GM19035 (cell line): Measurements from ENCODE around the gene ANKRD61.
"Not testable (repeated sequence)": the region's sequence is repeated elsewhere in the genome, so short reads cannot be mapped to it uniquely, and the experiment has no call there.

Experiments used
- ATAC-seq: cut with Tn5 transposase; IDR thresholded peaks from one replicate; pipeline ENCODE4 v1.9.1; 2021; ENCODE audit not compliant: unreplicated experiment

Gene ANKRD61

DNA sequence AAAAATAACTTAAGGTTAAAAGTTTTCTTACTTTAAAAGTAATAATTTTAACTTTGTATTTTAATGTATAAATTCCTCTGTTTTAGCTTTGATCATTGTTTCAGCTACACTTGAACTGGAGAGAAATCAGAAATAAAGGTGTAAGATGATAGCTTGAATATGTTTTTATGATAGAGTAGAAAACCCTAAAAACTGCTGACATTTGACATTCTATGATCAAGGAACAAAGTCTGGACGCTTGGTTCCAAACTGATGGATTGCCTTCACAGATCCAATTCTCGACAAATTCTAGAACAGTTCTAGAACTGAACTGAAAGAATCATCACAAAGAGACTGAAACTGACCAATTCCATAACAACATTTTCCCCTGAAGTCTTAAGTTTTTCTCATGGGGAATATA, at the start of gene ANKRD61:
Gene ANKRD61 (plus strand): TSS at position 389 of the 400 bp plus-strand sequence. CDS start 0 bp downstream, at position 389.
- no peak for ATAC-seq

DNA sequence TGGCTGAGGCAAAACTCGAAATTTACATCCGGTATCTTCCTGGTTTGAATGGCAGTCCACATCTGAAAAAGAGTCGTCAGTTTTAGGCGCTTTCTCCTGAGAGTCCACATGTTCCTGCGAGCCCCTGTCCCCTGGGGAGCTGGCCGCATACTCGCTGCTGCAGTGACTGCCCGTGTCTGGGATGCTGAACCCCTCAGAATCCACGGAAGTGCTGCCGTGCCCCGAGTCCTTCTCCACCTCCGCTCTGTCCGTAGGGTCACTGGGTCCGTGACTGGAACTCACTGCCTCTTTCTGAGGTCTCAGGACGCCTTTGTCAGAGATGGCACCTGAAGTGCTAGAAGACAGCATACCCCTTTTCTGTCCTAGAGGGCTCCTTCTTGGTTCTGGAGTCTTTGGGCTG, 44.1 kb upstream of the ANKRD61 start:
- ATAC-seq: not testable (repeated sequence)

DNA sequence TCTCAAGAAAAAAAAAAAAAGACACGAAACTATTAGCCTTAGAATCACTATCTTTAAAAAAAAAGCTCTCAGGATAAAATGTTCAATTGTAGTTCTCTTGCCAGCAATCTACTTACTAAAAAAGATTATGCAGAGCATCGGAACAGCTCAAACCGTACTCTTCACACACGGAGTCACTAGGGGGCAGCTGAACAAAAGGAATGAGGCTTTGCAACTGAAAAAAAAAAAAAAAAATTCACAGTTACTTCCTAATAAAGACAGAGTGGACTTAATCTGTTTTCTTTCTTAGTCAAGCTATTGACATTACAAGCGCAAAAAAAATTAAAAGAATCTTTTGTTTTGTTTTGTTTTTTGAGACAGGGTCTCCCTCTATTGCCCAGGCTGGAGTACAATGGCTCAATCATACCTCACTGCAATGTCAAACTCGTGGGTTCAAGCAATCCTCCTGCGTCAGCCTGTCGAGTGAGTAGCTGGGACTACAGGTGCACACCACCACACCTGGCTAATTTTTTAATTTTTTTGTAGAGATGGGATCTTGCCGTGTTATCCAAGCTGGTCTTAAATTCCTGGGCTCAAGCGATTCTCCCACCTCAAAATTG, 33.9 kb upstream of the ANKRD61 start:
- ATAC-seq: no peak

DNA sequence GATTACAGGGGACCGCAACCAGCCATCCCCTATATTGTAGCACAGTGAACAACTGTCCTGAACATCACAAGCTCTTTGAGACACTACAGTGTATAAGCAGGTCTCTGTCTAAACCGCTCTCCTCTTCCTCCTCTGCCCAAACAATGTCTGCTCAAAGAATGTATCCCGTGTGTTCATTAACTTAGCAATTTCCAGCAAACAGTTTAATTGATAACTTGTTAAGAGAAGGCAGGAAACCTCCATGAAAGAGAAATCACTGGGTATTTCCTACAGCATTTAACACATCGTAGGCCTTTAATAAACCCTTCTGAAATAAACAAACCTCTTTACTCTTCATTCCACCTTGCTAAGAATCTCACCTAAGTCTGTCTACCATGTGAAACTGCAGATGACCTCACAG, 23.8 kb upstream of the ANKRD61 start:
- no peak for ATAC-seq

DNA sequence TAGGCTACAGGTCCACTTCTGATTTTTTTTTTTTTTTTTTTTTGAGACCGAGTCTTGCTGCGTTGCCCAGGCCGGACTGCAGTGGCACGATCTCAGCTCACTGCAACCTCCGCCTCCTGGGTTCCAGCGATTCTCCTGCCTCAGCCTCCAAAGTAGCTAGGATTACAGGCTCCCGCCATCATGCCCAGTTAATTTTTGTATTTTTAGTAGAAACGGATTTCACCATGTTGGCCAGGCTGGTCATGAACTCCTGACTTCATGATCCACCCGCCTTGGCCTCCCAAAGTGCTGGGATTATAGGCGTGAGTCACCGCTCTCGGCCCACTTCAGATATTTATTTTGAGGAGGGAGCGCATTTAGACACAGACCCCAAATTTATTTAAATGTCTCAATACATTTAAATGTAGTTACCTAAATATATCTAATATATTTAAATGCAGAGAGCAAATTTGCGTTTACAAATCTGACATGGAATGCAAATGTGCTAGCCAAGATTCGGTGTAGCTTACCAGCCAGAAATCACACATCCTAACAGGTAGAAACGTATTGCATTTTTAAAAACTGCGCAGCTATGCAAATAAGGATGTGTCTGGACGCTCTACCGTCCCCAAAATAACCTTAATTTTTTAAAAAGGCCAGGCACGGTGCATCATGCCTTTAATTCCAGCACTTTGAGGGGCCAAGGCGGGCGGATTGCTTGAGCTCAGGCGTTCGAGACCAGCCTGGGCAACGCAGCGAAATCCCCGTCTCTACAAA, 23.2 kb upstream of the ANKRD61 start:
- ATAC-seq: not testable (repeated sequence)

DNA sequence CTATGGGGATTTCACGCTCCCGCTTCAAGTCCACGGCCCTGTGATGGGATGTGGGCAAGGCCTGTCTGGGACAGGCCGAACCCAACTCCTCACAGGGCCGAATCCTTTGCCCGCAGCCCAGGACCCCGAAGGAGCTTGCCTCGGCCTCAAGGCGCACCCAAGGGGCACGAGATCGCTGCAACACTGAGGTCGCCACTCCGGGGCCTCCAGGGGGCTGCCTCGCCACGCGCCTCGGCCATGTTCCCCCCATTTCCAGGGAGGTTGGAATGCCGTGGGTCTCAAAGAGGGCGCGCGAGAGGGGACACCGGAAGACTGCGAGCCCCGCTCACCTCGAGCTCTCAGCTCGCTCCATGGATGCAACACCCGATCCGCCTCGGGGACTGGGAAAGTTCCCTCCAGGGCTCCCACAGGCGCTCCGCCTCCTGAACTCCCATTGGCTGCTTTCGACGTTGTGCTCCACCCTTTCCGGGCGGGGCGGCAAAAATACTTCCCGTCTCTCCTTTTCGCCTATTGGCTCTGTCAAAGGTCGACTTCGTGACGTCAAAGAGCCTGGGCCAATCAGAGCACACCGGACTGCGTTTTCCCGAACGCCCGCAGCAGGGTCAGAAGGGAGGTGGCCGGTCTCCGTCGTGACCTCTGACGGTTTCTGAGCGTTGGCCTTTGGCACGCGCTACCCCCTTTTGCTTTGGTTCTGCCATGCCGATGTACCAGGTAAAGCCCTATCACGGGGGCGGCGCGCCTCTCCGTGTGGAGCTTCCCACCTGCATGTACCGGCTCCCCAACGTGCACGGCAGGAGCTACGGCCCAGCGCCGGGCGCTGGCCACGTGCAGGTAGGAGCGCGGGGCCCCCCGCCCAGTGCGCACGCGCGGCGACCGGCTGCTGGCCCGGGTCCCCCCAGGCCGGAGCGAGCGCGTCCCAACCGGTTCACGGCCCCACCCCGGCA, 22.2 kb upstream of the ANKRD61 start, which contains the start of the genes AIMP2 and PMS2:
Gene AIMP2 (plus strand): TSS at position 605 of the 944 bp plus-strand sequence. CDS start 92 bp downstream, at position 697.
Gene PMS2 (minus strand): TSS at position 382 of the 944 bp plus-strand sequence. CDS start 30 bp downstream, at position 352.
- peak; percentile 97 for ATAC-seq

DNA sequence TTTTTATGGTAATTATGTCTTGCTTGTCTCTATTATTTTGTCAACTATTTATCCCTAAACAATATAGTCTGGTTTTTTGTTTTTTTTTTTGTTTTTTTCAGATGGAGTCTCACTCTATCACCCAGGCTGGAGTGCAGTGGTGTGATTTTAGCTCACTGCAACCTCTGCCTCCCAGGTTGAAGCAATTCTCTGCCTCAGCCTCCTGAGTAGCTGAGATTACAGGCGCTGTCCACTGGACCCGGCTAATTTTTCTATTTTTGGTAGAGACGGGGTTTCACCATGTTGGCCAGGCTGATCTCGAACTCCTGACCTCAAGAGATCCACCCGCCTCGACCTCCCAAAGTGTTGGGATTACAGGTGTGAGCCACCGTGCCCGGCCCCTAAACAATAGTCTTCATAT, 20.8 kb upstream of the ANKRD61 start:
- ATAC-seq: not testable (repeated sequence)

DNA sequence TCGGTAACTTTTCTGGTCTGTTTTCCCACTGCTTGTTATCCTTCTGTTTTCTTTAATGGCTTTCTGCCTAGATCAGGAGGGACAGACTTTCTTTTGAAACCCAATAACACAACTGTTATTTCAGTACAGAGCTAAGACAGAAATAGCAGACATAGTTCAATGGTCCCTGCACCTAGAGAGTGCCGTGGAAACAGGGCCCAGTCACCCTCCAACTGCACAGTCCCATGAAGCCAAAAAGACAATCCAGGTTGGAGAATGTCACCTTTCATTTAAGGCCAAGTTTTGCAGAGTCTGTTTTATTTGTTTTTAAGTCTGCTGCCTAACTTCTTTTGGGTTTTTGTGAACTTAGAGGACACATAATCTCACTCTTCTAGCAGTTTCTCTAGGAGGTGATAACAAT, 19.6 kb upstream of the ANKRD61 start:
- no peak for ATAC-seq

DNA sequence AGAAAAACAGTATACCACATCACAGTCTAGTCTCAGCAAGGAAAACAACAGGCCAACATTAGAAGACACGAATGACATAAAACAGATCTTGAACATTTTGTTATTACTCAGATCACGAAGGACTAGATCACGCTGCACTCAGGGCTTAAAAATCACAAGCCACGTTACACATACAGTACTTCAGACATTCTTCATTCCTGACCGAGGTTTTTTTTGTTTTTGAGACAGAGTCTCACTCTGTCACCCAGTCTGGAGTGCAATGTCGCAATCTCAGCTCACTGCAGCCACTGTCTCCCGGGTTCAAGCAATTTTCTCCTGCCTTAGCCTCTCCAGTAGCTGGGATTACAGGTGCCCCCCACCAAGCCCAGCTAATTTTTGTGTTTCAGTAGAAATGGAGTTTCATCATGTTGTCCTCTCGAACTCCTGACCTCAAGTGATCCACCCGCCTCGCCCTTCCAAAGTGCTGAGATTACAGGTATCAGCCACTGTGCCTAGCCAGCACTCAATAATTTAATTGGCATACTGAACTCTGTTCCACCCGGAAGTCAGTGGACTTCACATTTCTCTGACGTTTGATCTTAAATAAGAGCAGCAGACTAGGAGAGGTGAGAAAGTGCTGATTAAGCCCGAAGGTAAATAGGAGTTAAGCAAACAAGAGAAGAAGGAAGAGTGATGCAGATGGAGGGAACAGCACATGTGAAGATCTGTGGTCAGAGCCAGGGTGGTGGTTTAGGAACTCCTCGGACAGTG, 18.6 kb upstream of the ANKRD61 start:
- no peak for ATAC-seq

DNA sequence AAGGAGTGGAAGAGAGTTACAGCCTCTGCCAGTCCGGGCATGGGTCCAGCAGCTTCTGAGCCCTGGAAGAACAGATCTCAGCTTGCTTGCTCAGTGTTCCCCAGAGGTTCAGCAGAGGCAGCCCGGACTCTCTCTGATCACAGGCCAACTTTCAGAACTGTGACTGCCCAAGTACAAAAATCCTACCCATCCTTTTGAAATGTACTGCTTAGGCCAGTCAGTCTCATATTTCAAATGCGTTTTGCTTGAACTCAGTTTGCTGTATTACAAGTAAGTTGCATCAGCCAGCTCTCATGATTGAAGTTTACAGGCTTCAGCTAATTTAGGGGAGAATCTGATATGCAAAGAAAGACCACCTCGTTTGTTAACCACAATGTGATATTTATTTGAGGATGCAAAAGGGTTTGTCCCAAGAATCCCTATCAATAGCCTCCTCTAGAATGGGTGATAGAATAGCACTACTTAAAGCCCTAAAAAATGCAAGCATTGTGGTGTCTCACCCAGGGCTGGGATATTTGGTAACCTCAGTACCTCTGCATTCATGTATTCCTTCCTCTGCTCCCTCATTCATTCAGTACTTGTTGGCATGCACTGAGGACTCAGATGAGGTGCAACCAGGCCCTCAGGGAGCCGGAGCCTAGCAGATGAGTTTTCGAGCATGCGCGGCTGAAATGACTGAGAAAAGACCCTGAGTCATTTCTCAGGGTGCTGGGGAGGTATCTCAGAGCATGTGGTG, 15.1 kb upstream of the ANKRD61 start:
- peak; percentile 7 for ATAC-seq

DNA sequence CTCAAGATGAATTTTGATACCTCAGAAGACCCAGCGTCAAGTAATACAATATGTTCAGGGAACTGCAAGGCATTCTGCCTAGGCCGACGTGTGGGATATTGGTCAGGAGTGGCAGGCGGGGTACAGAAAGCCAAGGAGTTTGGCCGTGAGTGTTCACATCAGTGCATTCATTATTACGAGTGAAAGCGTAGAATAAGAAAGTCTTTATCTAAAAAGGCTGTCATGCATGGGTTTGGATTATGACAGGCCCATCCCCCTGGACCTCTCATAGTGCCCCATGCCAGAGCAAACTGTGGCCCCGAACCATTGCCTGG, 14.6 kb upstream of the ANKRD61 start:
- ATAC-seq: no peak

DNA sequence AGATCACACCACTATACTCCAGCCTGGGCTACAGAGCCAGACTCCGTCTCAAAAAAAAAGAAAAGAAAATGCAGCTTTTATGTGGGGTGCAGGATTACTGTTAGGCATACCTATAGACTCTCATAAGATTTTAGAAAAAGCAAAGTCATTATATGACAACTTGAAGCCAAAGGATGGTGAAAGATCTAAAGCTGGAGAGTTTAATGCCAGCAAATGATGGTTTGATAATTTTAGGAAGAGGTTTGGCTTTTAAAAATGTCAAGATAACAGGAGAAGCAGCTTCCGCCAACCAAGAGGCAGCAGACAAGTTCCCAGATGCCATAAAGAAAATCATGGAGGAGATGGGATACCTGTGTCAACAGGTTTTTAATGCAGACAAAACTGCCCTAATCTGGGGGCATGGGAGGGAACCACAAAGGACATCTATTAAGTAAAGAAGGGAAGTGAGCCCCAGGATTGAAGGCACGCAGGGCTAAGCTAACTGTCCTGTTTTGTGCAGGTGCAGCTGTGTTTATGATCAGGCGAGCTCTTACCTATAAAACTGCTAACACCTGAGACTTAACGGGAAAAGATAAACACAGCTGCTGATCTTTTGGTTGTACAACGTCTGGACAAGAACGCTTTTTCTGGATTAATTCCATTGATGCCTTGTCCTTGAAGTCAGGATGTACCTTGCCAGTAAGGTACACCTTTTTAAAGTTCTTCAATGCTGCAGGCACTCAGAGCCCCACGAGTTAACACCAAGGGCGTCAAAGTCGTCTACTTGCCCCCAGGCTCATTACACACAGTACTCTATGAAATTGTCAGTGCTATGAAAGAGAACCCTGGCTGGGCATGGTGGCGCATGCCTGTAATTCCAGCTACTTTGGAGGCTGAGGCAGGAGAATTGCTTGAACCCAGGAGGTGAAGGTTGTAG, 10.5 kb upstream of the ANKRD61 start:
- no peak for ATAC-seq

DNA sequence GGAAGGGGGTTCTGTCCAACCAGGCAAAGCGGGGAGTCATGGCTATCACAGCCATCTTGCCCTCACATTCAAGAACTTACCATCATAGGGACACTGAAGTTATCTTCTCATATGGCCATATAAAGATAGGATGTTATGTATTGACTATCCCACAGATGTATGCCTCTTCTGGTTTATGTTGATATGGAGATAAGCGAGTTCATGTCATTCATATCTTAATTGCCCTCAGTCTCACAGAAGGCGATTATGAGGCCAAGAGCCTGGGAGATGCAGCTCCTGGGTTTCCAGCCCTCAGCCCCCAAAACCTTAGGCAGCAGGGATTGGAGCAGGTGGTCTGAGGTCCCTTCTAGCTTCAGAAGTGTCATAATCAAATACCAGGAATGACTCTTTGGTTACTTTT, 8.5 kb upstream of the ANKRD61 start:
- ATAC-seq: no peak

DNA sequence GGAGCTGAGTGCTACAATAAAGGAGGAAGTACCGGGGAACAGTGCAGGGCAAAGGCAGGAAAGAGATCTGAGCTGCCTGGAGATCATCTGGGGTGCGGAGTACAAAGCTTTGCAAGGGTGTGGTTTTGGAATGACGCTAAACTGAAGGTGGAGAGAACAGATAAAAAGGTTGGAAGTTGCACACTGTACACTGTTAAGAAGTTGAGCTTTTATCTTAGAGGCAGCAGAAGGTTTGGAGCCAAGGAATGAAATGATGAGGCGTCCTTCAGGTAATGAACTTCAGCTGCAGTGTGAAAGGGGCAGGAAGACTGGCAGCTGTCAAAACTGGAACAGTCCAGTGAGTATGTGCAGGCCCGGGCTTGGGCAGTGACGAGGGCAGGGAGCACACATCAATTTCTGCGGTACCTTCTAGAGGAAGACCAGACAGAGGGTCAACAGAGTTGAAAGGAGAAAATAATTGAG, 7.2 kb upstream of the ANKRD61 start:
- no peak for ATAC-seq

DNA sequence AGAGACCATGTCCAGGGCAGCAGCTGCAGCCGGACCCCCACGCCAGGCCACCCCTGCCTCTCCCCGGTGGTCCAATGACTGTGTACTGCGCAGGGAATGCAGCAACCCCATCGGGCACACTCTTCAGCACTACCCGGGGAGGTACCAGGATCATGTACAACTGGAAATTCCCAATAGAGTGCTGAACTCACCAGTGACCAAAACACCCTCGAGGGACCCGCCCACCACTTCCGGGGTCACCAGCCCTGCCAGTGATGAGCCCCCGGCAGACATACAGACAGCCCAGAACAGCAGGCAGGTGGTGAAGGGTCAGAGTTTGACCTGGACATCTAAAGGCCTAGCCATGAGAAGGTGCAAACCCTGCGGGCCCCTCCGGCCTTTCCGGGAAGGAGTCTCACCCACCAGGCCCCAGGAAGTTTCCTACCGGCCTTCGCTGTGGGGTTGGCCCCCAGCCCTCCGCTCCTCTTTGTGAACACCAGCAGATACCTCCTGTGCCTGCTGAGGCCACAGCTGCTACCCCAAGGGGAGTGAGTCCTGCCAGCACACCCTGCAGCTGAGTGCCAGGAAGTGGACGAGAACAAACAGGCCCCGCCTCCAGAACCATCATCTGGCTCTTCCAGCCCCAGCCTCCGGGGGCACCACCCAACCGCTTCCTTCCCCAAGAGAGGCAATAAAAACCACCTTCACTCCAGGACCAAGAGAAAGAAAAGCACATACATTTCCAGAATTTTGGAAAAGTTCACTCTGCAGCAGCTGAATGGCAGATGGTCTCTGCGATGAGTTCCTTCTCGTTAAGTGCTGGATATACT, 5.0 kb upstream of the ANKRD61 start:
- ATAC-seq: peak; percentile 77

DNA sequence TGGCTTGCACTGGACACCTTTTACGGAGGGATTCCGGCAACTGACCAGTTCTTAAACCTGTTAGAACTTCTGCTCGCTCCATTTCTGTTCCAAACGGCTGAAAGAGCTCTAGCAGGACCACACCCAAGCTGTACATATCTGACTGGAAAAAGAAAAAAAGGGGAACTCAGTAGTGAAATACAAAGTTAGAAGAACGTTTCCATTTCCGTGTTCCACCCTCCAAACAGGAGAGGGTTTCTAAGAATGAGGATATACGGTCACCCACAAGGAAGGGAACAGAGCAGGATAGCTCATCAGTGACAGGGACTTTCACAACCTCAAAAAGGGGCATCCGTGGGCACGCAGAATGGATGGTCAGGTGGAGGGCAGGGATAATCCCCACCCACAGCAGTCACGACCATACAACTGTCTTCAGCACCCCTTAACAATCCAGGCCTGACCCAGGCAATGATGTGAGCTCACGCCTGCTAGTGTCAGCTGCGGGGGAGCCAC, 4.3 kb upstream of the ANKRD61 start:
- ATAC-seq: no peak

DNA sequence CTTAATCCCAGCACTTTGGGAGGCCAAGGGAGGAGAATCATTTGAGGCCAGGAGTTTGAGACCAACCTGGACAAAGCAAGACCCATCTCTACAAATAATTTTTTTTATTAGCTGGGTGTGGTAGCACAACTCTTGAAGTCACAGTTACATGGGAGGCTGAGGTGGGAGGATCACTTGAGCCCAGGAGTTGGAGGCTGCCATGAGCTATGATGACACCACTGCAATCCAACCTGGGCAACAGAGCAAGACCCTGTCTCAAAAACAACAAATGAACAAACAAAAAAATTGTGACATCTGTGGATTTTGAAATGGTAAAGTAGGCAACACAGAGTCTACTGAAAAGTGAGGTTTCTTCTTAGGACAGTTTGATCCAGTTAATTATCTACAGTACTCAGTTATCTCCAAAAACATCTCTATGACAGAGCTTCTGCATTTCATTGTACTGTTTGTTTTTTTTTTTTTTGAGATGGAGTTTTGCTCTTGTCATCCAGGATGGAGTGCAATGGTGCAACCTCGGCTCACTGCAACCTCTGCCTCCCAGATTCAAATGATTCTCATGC, 3.3 kb upstream of the ANKRD61 start:
- no peak for ATAC-seq

DNA sequence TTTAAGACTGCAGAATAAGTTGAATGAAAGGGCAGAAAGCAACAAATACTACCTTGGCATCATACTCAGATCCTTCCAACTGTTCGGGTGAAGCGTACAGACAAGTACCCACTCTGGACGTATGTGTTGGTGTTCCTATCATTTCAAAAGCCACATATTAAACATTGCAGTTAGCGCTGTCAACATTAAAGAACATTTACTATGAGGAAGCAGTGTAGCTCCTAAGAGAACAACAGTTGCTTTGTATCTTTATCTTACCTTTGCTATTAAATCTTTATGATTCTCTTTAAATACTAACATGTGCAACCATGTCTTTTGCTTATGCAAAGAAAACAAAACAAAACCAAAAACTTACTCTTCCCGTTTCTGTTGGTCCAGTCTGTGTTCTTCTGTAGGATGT, 2.6 kb upstream of the ANKRD61 start:
- no peak for ATAC-seq
